ENCODE results near the gene EWSR1. TPM values are rescaled to one million over a fixed set of nuclear protein-coding genes. Genes with fewer than 3 reads are reported as not detected.
A peak's percentile ranks its signal among the peaks of the same experiment; 100 is the strongest.

EWSR1 gene
- total RNA-seq, 1 donor from 2014 or later = 347 TPM

DNA sequence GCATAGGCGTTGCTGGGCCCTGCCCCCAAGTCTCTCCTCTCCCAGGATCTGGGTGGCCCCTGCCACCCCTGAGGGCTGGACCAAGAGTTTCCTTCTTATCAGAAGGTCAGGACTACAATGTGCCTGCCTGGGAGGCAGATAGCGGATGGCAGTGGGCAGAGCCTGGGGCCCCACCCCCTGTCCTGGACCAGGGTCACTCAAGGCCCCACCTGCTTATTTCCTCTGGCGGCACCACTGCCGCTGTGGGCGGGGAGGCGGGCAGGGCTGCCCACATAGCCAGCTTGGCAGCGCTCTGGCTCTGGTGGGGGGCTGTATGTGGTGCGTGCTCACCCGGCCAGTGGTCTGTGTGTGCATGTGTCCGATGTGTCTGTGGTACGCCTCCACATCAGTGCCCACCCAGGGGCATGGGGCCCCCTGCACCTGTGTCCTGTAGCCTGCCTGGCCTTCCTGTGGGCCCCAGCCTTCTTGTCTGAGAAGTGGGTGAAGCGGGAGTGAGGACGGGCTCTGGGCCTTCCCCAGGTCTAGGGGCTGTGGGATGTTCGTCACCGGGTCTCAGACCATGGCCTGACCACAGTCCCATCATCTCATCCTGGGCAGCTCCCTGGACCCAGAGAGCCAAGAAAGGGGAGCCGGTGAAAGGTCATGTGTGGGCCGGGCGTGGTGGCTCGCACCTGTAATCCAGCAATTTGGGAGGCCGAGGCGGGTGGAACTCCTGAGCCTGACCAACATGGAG, 41.4 kb downstream of the EWSR1 start:
- Mint-ChIP-seq H3K4me1 (ENCODE audit: unreplicated experiment) (peaks cover 7% of the 10 kb centered on the region), H3K4me3 (peak overlapping the region; percentile 47), H3K27ac (peak overlapping the region; percentile 39)

DNA sequence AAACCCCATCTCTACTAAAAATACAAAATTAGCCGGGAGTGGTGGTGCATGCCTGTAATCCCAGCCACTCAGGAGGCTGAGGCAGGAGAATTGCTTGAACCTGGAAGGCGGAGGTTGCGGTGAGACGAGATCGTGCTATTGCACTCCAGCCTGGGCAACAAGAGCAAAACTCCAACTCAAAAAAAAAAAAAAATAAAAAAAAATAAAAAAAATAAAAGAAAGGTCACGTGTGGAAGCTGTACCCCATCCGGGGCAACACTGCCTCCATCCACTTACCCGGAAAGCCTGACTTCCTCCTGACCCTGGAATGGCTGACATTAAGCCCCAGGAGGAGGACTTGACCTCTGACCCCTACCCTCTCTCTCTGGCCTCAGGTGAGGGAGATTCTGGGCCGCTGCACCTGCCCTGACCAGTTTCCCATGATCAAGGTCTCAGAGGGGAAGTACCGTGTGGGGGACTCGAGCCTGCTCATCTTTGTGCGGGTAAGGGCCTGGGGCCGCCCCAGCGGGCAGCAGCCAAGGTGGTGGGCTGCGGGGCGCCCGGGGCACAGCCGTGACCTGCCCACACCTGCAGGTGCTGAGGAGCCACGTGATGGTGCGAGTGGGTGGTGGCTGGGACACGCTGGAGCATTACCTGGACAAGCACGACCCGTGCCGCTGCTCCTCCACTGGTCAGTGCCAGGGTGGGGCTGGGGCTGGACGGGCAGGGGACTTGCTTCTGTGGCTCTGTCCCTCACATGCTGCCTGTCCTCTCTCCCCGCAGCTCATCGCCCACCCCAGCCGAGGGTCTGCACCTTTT, 42.2 kb downstream of the EWSR1 start:
- H3K4me1 Mint-ChIP-seq (ENCODE audit: unreplicated experiment) = peaks cover 8% of the 10 kb centered on the region
- TF ChIP-seq, protein P1, sequence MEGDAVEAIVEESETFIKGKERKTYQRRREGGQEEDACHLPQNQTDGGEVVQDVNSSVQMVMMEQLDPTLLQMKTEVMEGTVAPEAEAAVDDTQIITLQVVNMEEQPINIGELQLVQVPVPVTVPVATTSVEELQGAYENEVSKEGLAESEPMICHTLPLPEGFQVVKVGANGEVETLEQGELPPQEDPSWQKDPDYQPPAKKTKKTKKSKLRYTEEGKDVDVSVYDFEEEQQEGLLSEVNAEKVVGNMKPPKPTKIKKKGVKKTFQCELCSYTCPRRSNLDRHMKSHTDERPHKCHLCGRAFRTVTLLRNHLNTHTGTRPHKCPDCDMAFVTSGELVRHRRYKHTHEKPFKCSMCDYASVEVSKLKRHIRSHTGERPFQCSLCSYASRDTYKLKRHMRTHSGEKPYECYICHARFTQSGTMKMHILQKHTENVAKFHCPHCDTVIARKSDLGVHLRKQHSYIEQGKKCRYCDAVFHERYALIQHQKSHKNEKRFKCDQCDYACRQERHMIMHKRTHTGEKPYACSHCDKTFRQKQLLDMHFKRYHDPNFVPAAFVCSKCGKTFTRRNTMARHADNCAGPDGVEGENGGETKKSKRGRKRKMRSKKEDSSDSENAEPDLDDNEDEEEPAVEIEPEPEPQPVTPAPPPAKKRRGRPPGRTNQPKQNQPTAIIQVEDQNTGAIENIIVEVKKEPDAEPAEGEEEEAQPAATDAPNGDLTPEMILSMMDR (conservative IDR thresholded peaks at IDR 0.05) = no peak
- no peak overlapping the region for H3K4me3 Mint-ChIP-seq
- no peaks in the 10 kb centered on the region for H3K9me3 Mint-ChIP-seq
- no peak overlapping the region for H3K27ac Mint-ChIP-seq
- no peaks in the 10 kb centered on the region for H3K36me3 Mint-ChIP-seq
- peak; percentile 76 for DNase-seq (ENCODE audit: extremely low spot score, unreplicated experiment)
- peaks cover 25% of the 10 kb centered on the region for H3K27me3 Mint-ChIP-seq

More for the DNA sequence above, 41.4 kb downstream of the EWSR1 start:
- peak; percentile 69 for DNase-seq (ENCODE audit: extremely low spot score, unreplicated experiment)
- no peaks in the 10 kb centered on the region for H3K36me3 Mint-ChIP-seq
- no peaks in the 10 kb centered on the region for H3K9me3 Mint-ChIP-seq
- TF ChIP-seq, protein P1 (conservative IDR thresholded peaks at IDR 0.05) = no peak
- H3K27me3 Mint-ChIP-seq = peaks cover 21% of the 10 kb centered on the region

DNA sequence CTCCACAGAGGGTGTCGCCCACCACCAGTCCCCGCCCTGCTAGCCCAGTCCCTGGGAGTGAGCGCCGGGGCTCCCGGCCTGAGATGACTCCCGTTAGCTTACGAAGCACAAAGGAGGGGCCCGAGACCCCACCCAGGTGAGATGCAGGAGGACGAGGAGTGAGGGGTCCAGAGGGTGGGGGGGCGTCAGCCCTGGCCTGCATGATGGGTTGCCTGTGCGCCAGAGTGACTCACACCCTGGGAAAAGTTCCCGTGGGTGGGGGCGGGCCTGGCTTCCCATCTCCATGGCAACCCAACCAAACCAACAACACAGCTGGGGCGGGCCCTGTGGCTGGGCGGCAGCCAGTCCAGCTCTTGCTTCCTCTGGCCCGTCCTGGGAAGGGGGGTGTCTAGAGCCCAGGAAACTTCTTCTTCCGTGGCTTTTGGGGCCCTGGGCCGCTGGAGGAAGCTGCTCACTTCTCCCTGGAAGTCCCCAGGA, 42.8 kb downstream of the EWSR1 start:
- TF ChIP-seq, protein P1 (conservative IDR thresholded peaks at IDR 0.05) = no peak
- H3K27ac Mint-ChIP-seq = no peak overlapping the region
- DNase-seq (ENCODE audit: extremely low spot score, unreplicated experiment) = peak; percentile 80
- H3K9me3 Mint-ChIP-seq = no peaks in the 10 kb centered on the region
- H3K27me3 Mint-ChIP-seq = peaks cover 26% of the 10 kb centered on the region
- peak overlapping the region; percentile 58 for H3K4me3 Mint-ChIP-seq
- H3K4me1 Mint-ChIP-seq (ENCODE audit: unreplicated experiment) = peaks cover 8% of the 10 kb centered on the region
- H3K36me3 Mint-ChIP-seq = no peaks in the 10 kb centered on the region

DNA sequence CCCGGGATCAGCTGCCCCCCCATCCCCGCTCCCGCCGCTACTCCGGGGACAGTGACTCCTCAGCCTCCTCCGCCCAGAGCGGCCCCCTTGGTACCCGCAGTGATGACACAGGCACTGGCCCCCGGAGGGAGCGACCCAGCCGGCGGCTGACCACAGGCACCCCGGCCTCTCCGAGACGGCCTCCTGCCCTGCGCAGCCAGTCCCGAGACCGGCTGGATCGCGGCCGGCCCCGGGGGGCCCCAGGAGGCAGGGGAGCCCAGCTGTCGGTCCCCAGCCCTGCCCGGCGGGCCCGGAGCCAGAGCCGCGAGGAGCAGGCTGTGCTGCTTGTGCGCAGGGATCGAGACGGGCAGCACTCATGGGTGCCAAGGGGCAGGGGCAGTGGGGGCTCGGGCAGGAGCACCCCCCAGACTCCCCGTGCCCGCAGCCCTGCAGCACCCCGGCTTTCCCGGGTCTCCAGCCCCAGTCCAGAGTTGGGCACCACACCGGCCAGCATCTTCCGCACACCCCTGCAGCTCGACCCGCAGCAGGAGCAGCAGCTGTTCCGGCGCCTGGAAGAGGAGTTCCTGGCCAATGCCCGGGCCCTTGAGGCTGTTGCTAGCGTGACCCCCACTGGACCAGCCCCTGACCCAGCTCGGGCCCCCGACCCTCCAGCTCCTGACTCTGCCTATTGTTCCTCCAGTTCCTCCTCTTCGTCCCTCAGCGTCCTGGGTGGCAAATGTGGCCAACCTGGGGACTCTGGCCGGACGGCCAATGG, 43.6 kb downstream of the EWSR1 start:
- DNase-seq (ENCODE audit: extremely low spot score, unreplicated experiment) = peak; percentile 68
- no peaks in the 10 kb centered on the region for H3K36me3 Mint-ChIP-seq
- H3K9me3 Mint-ChIP-seq = no peaks in the 10 kb centered on the region
- no peak overlapping the region for H3K4me3 Mint-ChIP-seq
- TF ChIP-seq, protein P1 (conservative IDR thresholded peaks at IDR 0.05) = no peak
- peaks cover 11% of the 10 kb centered on the region for H3K4me1 Mint-ChIP-seq (ENCODE audit: unreplicated experiment)
- no peak overlapping the region for H3K27ac Mint-ChIP-seq
- peaks cover 33% of the 10 kb centered on the region for H3K27me3 Mint-ChIP-seq

Data from type B pancreatic cell (in vitro differentiated cells).